Smooth muscle cell (in vitro differentiated cells): ENCODE data around the gene SBSN. TPM values are rescaled to one million over a fixed set of nuclear protein-coding genes. Genes with fewer than 3 reads are reported as not detected.

Experiments
- DNase-seq: peaks from one replicate; lab custom pipeline; 2025; ENCODE audit not compliant: unreplicated experiment; lab: John Stamatoyannopoulos, UW
- H2AFZ ChIP-seq: fragments of 200-600 bp; sonication (generic); 2 replicates; pipeline ENCODE4 v1.6.0; 2016; ENCODE audit warnings: antibody characterized with exemption, low read depth, mild to moderate bottlenecking
- H3F3A ChIP-seq: fragments of 200-600 bp; sonication (generic); 2 replicates; pipeline ENCODE4 v1.6.0; 2017; ENCODE audit warnings: antibody characterized with exemption, low read depth
- H3K27ac ChIP-seq: fragments of 200-600 bp; sonication (generic); 2 replicates; pipeline ENCODE4 v1.5.1; 2016; ENCODE audit warnings: low read depth, mild to moderate bottlenecking
- H3K27me3 ChIP-seq: fragments of 200-600 bp; sonication (generic); 2 replicates; pipeline ENCODE4 v1.6.1; 2016; ENCODE audit warnings: low read depth, mild to moderate bottlenecking
- H3K36me3 ChIP-seq: fragments of 200-600 bp; sonication (generic); 2 replicates; pipeline ENCODE4 v1.5.1; 2016; ENCODE audit warnings: low read depth
- H3K4me1 ChIP-seq: fragments of 200-600 bp; sonication (generic); 2 replicates; pipeline ENCODE4 v1.5.1; 2016; ENCODE audit warnings: low read depth
- H3K4me2 ChIP-seq: fragments of 200-600 bp; sonication (generic); 2 replicates; pipeline ENCODE4 v1.6.0; 2016; ENCODE audit warnings: mild to moderate bottlenecking
- H3K4me3 ChIP-seq: fragments of 200-600 bp; sonication (generic); 2 replicates; pipeline ENCODE4 v1.5.1; 2016; ENCODE audit warnings: mild to moderate bottlenecking
- H3K79me2 ChIP-seq: fragments of 200-600 bp; sonication (generic); 2 replicates; pipeline ENCODE4 v1.6.0; 2016; ENCODE audit warnings: low read depth, mild to moderate bottlenecking
- H3K9ac ChIP-seq: fragments of 200-600 bp; sonication (generic); 2 replicates; pipeline ENCODE4 v1.6.0; 2016; ENCODE audit warnings: low read depth
- H3K9me3 ChIP-seq: fragments of 200-600 bp; sonication (generic); replicated peaks from 2 replicates; pipeline ENCODE4 v1.5.1; 2016; ENCODE audit warnings: low read depth
- H4K20me1 ChIP-seq: fragments of 200-600 bp; sonication (generic); 2 replicates; pipeline ENCODE4 v1.6.0; 2016; ENCODE audit warnings: low read depth
- CTCF ChIP-seq: fragments of 200-600 bp; sonication (generic); IDR thresholded peaks from 2 replicates; pipeline ENCODE4 v1.5.1; 2017; ENCODE audit warnings: borderline replicate concordance, mild to moderate bottlenecking, antibody characterized with exemption; ENCODE audit not compliant: insufficient read depth, poor library complexity, severe bottlenecking
- WGBS: methylation state at CpG from one replicate; pipeline ENCODE4 v1.1.7; 2016; ENCODE audit warnings: low lambda C conversion rate; 5-methylcytosine and 5-hydroxymethylcytosine counted together
- polyA plus RNA-seq: library from polyadenylated mRNA; unstranded; fragments of >200 nt; fragmentation: Nextera tagmentation; extraction: Ambion mirVana; gene quantifications from 2 replicates; pipeline ENCODE4 v1.2.1, GENCODE V29; 2016
- total RNA-seq: library from RNA; depleted of rRNA; stranded (reverse); fragments of >200 nt; gene quantifications from 2 replicates; pipeline ENCODE4 v1.2.3, GENCODE V29; 2014

SBSN gene
- total and polyA plus RNA-seq, 2 experiments from 2014 or later = 11.7 to 19.8 TPM

GRCh38 chr19:35543280-35544109 lies 15.4 kb upstream of the SBSN start:
- Histone ChIP-seq H3K36me3 (no peaks in the 10 kb centered on the region), H3K4me2 (no peak overlapping the region), H3K9ac (no peak overlapping the region), H3K27me3 (no peaks in the 10 kb centered on the region), H3K4me1 (peaks cover 15% of the 10 kb centered on the region), H3K27ac (no peak overlapping the region), H4K20me1 (no peaks in the 10 kb centered on the region), H2AFZ (no peak overlapping the region), H3F3A (no peaks in the 10 kb centered on the region), H3K79me2 (peaks cover 11% of the 10 kb centered on the region), H3K9me3 (no peaks in the 10 kb centered on the region), H3K4me3 (no peak overlapping the region)
- no peak for TF ChIP-seq CTCF
- WGBS = 98% methylated on average over 15 of the region's 15 CpGs
- DNase-seq = no peak

GRCh38 chr19:35542209-35542608 lies 14.1 kb upstream of the SBSN start:
- Histone ChIP-seq H3K9ac (no peak overlapping the region), H4K20me1 (no peaks in the 10 kb centered on the region), H2AFZ (no peak overlapping the region), H3K36me3 (no peaks in the 10 kb centered on the region), H3K4me1 (peaks cover 15% of the 10 kb centered on the region), H3F3A (no peaks in the 10 kb centered on the region), H3K79me2 (peaks cover 11% of the 10 kb centered on the region), H3K4me2 (no peak overlapping the region), H3K27ac (no peak overlapping the region), H3K9me3 (no peaks in the 10 kb centered on the region), H3K27me3 (no peaks in the 10 kb centered on the region), H3K4me3 (no peak overlapping the region)
- no peak for DNase-seq
- TF ChIP-seq CTCF = no peak
- WGBS = 98% methylated on average over 11 of the region's 11 CpGs

GRCh38 chr19:35540356-35540927 lies 12.3 kb upstream of the SBSN start:
- Histone ChIP-seq H3K27ac (no peak overlapping the region), H3K4me2 (no peak overlapping the region), H3F3A (no peaks in the 10 kb centered on the region), H3K79me2 (no peaks in the 10 kb centered on the region), H3K4me3 (no peak overlapping the region), H3K9me3 (no peaks in the 10 kb centered on the region), H3K36me3 (no peaks in the 10 kb centered on the region), H2AFZ (no peak overlapping the region), H4K20me1 (no peaks in the 10 kb centered on the region), H3K27me3 (no peaks in the 10 kb centered on the region), H3K9ac (no peak overlapping the region), H3K4me1 (peaks cover 7% of the 10 kb centered on the region)
- no peak for DNase-seq
- WGBS = 98% methylated on average over 7 of the region's 7 CpGs
- no peak for TF ChIP-seq CTCF
